Measurements from ENCODE around the gene OR52N2.

DNA sequence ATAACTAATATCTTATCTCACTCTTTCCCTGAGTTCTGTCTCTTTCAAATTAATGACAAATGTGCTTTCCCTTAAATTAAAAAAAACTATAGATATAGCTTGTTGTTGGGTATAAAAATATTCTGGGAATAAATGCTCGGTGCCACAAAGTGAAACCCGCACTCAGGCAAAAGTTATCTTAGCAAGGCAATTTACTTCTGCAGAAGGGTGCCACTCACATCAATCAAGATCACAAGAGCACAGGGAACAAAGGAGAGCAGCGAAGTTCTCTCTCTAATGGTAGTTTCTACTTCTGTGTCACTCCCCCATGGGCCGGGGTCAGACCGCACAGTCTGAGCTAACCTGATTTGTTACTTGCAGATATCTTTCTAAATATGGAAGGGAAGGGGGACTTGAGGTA lies 4.7 kb upstream of the OR52N2 start:
- TF ChIP-seq, protein P1, sequence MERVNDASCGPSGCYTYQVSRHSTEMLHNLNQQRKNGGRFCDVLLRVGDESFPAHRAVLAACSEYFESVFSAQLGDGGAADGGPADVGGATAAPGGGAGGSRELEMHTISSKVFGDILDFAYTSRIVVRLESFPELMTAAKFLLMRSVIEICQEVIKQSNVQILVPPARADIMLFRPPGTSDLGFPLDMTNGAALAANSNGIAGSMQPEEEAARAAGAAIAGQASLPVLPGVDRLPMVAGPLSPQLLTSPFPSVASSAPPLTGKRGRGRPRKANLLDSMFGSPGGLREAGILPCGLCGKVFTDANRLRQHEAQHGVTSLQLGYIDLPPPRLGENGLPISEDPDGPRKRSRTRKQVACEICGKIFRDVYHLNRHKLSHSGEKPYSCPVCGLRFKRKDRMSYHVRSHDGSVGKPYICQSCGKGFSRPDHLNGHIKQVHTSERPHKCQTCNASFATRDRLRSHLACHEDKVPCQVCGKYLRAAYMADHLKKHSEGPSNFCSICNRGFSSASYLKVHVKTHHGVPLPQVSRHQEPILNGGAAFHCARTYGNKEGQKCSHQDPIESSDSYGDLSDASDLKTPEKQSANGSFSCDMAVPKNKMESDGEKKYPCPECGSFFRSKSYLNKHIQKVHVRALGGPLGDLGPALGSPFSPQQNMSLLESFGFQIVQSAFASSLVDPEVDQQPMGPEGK (CRISPR knock-in tag; IDR thresholded peaks at IDR 0.05; ENCODE audit: borderline replicate concordance) = no peak
- TF ChIP-seq, protein P2, sequence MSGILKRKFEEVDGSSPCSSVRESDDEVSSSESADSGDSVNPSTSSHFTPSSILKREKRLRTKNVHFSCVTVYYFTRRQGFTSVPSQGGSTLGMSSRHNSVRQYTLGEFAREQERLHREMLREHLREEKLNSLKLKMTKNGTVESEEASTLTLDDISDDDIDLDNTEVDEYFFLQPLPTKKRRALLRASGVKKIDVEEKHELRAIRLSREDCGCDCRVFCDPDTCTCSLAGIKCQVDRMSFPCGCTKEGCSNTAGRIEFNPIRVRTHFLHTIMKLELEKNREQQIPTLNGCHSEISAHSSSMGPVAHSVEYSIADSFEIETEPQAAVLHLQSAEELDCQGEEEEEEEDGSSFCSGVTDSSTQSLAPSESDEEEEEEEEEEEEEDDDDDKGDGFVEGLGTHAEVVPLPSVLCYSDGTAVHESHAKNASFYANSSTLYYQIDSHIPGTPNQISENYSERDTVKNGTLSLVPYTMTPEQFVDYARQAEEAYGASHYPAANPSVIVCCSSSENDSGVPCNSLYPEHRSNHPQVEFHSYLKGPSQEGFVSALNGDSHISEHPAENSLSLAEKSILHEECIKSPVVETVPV (CRISPR knock-in tag; IDR thresholded peaks at IDR 0.05) = no peak
- no peak for TF ChIP-seq ZNF8 (CRISPR knock-in tag; IDR thresholded peaks at IDR 0.05)
- no peak for TF ChIP-seq SNAI2 (CRISPR knock-in tag; IDR thresholded peaks at IDR 0.05)
- no peak for TF ChIP-seq ZFP3 (CRISPR knock-in tag; IDR thresholded peaks at IDR 0.05)
- TF ChIP-seq, protein P3, sequence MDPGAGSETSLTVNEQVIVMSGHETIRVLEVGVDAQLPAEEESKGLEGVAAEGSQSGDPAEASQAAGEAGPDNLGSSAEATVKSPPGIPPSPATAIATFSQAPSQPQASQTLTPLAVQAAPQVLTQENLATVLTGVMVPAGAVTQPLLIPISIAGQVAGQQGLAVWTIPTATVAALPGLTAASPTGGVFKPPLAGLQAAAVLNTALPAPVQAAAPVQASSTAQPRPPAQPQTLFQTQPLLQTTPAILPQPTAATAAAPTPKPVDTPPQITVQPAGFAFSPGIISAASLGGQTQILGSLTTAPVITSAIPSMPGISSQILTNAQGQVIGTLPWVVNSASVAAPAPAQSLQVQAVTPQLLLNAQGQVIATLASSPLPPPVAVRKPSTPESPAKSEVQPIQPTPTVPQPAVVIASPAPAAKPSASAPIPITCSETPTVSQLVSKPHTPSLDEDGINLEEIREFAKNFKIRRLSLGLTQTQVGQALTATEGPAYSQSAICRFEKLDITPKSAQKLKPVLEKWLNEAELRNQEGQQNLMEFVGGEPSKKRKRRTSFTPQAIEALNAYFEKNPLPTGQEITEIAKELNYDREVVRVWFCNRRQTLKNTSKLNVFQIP (CRISPR knock-in tag; IDR thresholded peaks at IDR 0.05; ENCODE audit: borderline replicate concordance, low read depth) = no peak
- no peak for TF ChIP-seq ESRRG (CRISPR knock-in tag; IDR thresholded peaks at IDR 0.05)
- no peak for TF ChIP-seq ISL1 (CRISPR knock-in tag; IDR thresholded peaks at IDR 0.05)
- no peak for TF ChIP-seq RARB (CRISPR knock-in tag; IDR thresholded peaks at IDR 0.05)

All from SK-N-SH treated with all-trans-retinoic acid at 6 μM for 48 hours (cell line).